ENCODE measurements around the gene PRR33. TPM values are rescaled to one million over a fixed set of nuclear protein-coding genes. Genes with fewer than 3 reads are reported as not detected.

The PRR33 gene
- total and polyA plus RNA-seq, 9 donors: 0.01 TPM; not detected in 8

DNA sequence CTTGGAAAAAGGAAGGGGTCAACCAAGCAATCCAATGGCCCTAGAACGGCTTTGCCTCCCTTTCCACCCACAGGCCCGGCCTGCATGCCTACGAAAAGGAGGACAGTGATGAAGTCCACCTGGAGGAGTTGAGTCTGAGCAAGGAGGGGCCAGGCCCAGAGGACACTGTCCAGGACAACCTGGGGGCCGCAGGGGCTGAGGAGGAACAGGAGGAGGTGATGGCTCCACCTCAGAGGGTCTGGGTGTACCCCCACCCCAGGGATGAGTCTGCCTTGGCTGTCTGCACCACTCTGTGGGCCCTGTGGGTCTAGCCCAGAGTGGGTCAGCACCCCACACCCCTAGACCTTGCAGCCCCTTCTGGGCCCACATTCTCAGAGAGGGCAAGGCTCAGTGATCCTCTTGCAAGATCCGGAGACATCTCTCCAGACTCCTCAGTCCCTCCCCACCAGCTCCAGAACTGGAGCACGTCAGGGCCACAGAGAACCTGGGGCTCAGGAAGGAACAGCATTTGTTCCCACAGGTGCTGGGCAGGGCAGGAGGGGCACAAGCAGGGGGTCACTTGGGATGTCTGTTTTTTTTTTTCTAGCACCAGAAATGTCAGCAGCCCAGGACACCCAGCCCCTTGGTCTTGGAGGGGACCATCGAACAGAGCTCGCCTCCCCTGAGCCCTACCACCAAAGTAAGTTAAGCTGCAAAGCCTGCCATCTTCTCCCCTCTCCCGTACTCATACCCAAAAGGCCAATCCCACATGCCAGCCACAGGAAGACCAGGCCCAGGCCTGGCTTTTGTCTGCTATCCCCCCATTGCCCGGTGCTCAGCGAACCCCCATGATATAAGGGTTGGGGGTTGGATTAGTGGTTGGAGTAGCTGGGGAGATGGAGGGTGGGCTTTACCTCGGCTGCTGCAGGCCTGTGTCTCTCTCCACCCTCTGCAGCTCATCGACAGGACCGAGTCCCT lies 8.1 kb downstream of the PRR33 start:
- intact Hi-C loops (cut with DNase I): loop anchor here in 3 of 4 donors (5.0 kb wide), 5 partner anchors 34 to 269 kb away; partner anchors contain the start of genes TNNI2 (in 1 of the 3) and TNNT3 (in 1 of the 3)
- H3K4me1 ChIP-seq (ENCODE audit: insufficient read depth): no peaks in the 10 kb centered on the region
- no peaks in the 10 kb centered on the region for H3K27me3 ChIP-seq
- TF ChIP-seq, protein P1, sequence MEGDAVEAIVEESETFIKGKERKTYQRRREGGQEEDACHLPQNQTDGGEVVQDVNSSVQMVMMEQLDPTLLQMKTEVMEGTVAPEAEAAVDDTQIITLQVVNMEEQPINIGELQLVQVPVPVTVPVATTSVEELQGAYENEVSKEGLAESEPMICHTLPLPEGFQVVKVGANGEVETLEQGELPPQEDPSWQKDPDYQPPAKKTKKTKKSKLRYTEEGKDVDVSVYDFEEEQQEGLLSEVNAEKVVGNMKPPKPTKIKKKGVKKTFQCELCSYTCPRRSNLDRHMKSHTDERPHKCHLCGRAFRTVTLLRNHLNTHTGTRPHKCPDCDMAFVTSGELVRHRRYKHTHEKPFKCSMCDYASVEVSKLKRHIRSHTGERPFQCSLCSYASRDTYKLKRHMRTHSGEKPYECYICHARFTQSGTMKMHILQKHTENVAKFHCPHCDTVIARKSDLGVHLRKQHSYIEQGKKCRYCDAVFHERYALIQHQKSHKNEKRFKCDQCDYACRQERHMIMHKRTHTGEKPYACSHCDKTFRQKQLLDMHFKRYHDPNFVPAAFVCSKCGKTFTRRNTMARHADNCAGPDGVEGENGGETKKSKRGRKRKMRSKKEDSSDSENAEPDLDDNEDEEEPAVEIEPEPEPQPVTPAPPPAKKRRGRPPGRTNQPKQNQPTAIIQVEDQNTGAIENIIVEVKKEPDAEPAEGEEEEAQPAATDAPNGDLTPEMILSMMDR (IDR thresholded peaks at IDR 0.05): no peak
- TF ChIP-seq POLR2A (IDR thresholded peaks at IDR 0.05): no peak
- no peak overlapping the region for H3K27ac ChIP-seq
- DNase-seq: no peak
- WGBS, 3 donors: 82 to 83% (median 82%) methylated on average over 14 of the region's 14 CpGs
- H3K36me3 ChIP-seq: no peaks in the 10 kb centered on the region
- H3K4me3 ChIP-seq: no peak overlapping the region
- no peaks in the 10 kb centered on the region for H3K9me3 ChIP-seq

DNA sequence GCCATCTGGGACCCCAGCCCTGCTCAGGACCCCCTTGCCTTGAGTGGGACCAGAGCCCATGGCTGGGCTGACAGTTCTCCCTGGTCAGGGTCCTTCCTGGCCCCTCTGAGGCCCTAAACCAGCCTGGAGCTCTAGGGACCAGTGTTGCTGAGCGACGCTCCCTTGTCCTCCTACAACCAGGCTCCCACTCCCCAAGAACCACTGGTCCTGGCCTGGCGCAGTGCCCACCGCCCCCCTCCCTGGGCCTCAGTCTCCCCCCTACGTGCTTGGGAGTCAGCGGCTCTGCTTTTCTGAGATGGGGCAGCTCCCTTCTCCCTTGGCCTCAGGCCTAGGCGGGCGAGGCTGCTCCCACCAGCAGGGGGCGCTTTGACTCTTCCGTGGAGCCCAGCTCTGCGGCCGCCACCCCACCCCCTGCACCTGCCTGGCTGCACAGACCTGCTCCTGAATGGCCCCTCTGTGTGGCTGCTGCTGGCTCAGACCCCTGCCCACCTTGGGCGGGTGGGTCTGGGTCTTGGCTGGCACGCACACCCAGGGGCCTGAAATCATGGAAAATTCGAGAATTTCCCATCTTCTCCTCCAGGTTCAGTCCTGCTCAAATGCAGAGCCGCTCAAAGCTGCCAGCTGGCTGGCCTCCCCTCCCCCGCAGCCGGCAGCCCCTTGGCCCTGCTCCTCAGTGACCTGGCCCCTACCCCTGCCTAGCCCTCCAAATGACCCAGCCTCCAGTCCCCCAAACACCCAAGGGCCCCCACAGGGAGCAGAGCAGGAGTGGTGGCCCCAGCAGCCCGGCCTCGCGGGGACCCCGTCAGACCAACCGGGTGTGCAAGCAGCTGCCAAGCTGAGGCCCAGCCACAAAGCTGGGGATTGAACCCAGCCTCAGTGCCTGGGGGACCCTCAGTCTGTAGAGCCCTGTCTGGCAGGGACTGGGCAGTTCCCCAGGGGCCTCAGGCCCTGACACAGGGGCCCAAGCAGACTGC lies 9.1 kb downstream of the PRR33 start:
- Histone ChIP-seq H3K27me3 (no peaks in the 10 kb centered on the region), H3K4me3 (no peak overlapping the region), H3K4me1 (ENCODE audit: insufficient read depth) (no peaks in the 10 kb centered on the region), H3K36me3 (no peaks in the 10 kb centered on the region), H3K9me3 (no peaks in the 10 kb centered on the region), H3K27ac (no peak overlapping the region)
- peak; percentile 2 for TF ChIP-seq POLR2A (IDR thresholded peaks at IDR 0.05)
- TF ChIP-seq, protein P1 (IDR thresholded peaks at IDR 0.05): peak; percentile 85 to 92 (median 92)
- no peak for TF ChIP-seq EP300 (IDR thresholded peaks at IDR 0.05)
- DNase-seq: peak; percentile 79 to 92 (median 89)
- intact Hi-C loops (cut with DNase I): loop anchor here in 3 of 4 donors (5.0 kb wide), 5 partner anchors 35 to 270 kb away; partner anchors contain the start of genes TNNI2 (in 1 of the 3) and TNNT3 (in 1 of the 3)
- WGBS, 3 donors: 27 to 31% (median 28%) methylated on average over 20 to 23 of the region's 23 CpGs

DNA sequence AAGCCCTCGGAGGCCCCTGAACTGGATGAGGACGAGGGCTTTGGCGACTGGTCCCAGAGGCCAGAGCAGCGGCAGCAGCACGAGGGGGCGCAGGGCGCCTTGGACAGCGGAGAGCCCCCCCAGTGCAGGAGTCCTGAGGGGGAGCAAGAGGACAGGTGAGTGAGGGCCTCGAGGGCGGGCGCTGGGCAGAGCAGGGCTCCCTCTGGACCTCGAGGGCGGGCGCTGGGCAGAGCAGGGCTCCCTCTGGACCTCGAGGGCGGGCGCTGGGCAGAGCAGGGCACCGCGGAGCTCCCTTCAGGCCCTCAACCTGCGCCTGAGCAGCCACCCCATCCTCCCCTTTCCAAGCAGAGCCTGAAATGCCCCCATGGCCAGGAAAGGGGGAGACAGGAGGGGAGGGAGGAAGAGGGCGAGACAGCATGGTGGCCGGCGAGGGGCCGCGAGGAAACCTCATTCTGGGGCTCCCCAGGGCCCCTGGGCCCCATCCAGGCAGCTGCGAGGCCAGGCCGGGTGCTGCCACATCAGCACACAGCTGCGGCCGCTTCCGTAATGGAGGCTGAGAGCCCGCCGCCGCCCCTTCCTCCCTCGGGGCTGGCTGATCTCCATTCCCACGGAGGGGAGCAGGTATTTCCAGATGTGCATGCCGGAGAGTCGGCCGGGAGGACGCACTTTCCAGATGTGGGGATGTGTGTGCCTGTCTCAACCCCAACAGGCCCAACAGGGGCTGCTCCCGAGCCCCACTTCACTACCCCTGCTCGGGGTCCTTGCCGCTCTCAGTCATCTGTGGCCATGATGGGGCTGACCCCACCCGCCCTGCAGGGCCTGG lies 10.0 kb downstream of the PRR33 start:
- Histone ChIP-seq H3K27me3 (no peaks in the 10 kb centered on the region), H3K9me3 (no peaks in the 10 kb centered on the region), H3K4me3 (no peak overlapping the region), H3K27ac (peak overlapping the region in 1 of 2 donors; percentile 75), H3K36me3 (no peaks in the 10 kb centered on the region), H3K4me1 (ENCODE audit: insufficient read depth) (no peaks in the 10 kb centered on the region)
- WGBS, 3 donors: 73 to 77% (median 76%) methylated on average over 41 to 43 of the region's 43 CpGs
- intact Hi-C loops (cut with DNase I): loop anchor here in 3 of 4 donors (5.0 kb wide), 5 partner anchors 36 to 271 kb away; partner anchors contain the start of genes TNNI2 (in 1 of the 3) and TNNT3 (in 1 of the 3)
- TF ChIP-seq, protein P1 (IDR thresholded peaks at IDR 0.05): no peak
- TF ChIP-seq EP300 (IDR thresholded peaks at IDR 0.05): no peak
- TF ChIP-seq POLR2A (IDR thresholded peaks at IDR 0.05): no peak
- DNase-seq: peak in 2 of 5 donors; percentile 30 to 41
